Measurements from ENCODE around the gene NR2F1-AS1.
"Not testable (repeated sequence)": the region's sequence is repeated elsewhere in the genome, so short reads cannot be mapped to it uniquely, and the experiment has no call there.

NR2F1-AS1 gene

DNA sequence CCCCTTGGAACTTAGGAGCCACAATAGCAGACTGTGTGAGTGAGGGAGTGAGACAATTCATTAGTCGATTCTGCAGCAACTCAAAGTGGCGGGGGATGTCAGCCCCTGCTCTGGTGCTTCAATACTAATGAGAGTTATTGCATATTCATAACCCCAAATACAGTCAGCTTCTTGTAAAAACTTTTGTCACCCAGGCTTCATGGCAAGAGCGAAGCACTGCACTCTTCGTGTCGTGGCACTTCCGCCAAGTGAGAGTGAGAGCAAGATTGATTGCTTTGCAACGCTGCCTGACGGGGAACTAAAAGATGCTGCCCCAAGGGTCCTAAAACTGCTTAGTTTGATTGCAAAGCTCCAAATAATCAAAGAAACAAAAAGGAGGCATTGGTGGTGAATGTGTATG lies 150.9 kb downstream of the NR2F1-AS1 start:
- DNase-seq (ENCODE audit: low read depth in 2 of 2): no peak

DNA sequence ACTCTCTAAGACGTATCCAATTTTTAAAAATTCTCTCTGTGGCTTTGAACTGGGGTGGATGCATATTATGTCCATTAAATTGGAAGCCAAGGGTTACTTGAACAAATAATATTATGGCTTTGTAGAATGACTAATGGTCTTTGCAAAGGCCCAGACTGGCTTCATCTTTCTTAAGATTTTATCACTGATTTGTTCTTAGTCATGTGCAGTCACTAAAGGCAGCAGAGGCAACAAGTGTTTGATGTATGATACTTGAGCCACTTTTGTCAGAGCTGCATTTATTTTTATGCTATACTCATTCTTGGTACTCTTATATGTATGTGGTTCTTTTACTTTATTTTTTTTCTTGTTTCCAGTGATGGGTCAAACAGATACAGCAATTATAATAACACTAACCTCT lies 152.2 kb downstream of the NR2F1-AS1 start:
- DNase-seq (ENCODE audit: low read depth in 2 of 2): no peak

DNA sequence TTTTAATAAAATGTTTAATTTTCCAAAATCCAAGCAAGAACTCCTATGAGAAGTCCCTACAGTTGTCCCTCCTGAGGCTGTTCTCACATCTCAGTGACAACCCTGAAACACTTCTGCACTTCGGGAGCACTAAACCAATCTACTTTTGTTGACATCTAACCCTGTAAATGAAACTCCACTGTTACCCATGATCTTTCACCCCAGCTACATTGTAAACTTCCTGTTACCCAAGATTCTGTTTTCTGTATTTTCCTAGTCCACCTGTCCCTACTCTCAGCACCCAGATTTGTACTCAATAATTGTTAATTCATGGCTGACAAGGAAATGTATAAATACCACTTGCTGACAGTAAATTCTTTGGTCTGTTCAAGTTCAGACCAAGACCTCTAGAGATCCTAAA lies 153.7 kb downstream of the NR2F1-AS1 start:
- no peak for DNase-seq (ENCODE audit: low read depth in 2 of 2)

DNA sequence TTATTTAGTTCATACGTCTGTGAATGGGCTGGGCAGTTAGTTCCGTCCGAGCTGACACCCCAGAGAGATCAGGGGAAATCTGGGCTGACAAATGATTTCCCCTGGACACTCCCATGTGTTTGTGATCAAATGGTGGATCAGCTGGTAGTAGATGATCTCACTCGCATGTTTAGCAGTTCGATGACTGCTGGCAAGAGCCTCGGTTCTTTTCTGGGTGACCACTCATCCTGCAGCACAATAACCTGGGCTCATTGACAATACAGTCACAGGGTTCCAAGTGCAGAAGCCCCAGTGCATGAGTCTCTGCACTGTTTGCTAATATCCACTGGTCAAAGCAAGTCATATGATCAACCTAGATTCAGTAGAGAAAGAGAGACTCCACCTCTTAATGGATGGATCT lies 155.9 kb downstream of the NR2F1-AS1 start:
- DNase-seq (ENCODE audit: low read depth in 2 of 2): no peak

DNA sequence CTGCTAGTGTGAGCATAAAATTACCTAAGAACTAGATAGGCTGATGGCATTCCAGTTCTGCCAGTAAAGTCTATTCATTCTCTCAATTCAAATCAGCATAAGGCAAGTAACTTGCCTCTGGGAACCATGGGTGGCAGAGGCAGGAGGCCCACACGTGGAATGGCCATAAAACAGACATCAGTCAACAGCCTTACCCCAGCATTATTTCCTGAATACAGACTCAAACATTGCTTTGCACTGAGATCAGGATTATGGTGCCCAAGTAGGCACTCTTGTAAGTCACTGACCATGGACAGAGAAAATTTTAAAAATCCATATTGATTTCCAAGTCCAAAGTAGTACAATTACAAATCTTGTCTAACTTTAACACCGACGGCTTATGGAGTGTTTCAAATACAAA lies 157.7 kb downstream of the NR2F1-AS1 start:
- no peak for DNase-seq (ENCODE audit: low read depth in 2 of 2)

DNA sequence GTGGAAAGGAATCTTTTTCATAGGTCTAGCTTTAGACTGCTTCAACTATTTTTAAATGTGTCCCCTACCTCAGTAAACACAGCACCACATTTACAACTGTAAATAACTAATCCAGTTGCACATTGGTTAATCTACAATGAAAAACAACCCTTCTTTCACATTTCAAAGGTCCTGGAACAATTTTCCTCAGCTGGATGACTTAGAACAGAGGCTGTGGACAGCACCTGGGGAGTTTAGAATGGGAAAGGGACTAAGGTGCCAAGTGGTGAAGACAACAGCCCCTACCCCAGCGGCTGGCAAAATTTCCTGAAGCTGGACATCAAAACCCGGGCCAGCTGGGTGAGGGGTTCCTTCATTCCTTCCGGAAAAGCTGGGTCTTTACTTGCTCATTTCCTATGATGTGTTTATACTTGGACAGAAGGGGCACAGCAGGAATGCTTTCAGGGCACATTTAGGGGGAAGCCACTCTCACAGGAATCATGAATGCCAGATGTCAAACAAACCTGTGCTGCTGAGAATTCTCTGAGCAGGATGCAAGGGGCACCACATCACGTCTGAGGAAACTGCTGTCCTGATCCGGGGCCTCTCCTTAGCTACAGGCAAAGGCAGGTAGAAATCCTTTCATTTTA lies 158.3 kb downstream of the NR2F1-AS1 start:
- DNase-seq (ENCODE audit: low read depth in 2 of 2): no peak

DNA sequence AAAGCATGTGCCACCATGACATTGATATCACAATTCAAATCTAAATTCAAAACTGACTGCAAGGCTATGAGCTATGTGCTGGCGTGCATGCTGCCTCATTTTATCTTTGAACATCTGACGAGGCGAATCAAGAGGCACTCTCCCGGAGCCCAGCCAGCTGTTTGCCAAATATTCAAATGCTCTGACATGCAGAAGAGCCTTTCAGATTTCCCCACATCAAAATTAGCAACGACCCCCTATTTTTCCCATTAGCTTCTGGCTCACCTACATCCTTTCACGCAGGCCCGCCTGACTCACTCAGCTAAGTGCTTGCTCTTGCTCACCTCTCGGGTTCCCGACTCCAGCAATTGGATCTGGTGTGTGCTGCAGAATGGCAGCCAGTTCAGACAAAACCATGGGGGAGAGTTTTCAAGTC lies 159.0 kb downstream of the NR2F1-AS1 start:
- no peak for DNase-seq (ENCODE audit: low read depth in 2 of 2)

DNA sequence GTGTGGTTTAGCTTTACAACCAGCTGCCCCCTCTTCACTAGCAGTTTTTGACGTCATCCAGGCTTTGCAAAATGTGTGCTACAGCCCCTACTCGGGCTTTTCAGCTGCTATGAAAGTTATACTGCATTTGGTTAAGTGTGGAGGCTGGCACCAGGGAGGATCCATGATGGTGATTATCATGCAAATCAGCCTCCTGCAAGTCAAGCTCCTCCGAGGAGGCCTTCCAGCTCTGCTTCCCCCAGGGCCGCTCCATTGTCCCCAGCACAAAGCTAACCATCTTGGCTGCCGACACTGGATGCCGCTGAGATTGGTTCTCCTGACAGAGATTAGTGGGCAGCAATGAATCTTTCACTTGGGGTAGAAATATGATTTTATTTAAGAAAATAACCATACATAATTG lies 159.6 kb downstream of the NR2F1-AS1 start:
- DNase-seq (ENCODE audit: low read depth in 2 of 2): no peak

DNA sequence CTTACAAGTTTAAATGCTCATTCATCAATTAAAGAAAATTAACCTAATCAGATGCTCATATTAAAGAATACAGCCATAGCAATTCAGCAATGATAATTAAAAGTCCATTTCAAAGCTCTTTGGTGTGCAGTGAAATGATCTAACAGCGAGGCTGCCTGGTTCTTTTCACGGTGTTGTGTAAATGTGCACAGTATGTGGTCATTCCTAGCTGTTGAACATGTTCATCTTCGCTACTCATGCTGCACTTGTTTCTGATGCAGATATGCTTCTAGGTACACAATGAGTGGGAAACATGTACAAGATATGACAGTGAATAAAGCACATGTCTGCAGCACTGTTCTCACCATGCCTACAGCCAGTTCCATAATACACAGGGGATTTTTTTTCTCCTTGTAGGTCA lies 163.5 kb downstream of the NR2F1-AS1 start:
- DNase-seq (ENCODE audit: low read depth in 2 of 2): no peak

DNA sequence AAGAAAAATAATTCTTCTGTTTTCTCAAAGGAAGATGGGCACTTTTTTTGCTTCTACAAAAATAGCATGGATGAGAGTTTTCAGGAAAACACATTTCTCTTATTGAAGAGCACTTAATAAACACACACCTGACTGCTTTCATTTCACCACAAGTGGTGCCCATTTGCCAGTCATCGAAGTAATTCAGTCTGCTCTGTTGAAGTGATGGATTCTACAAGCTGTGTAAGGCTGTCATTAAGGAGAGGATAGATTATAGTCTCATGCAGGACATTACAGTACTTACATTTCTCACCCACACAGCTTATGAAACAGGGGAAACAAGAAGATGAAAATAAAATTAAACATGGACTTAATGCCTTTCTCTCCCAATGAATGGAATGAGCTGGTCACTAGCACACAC lies 165.2 kb downstream of the NR2F1-AS1 start:
- no peak for DNase-seq (ENCODE audit: low read depth in 2 of 2)

DNA sequence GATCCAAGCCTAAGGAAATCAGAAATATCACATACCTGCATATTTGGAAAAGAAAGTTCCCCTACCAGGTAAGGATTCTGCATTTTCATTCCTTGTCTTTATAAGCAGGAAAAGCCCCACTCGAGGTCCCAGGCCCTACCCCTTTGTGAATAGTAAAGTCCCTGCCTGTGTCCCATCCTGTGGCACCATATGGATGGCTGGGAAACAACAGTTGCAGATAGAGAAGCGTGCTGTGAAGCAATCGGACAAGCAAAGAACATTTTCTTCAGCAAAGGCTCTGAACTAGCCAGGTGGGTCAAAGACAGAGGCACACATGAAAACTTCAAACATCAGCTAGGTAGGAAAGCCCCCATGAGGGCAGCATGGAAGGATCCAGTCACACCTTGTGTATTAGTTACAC lies 169.3 kb downstream of the NR2F1-AS1 start:
- no peak for DNase-seq (ENCODE audit: low read depth in 2 of 2)

DNA sequence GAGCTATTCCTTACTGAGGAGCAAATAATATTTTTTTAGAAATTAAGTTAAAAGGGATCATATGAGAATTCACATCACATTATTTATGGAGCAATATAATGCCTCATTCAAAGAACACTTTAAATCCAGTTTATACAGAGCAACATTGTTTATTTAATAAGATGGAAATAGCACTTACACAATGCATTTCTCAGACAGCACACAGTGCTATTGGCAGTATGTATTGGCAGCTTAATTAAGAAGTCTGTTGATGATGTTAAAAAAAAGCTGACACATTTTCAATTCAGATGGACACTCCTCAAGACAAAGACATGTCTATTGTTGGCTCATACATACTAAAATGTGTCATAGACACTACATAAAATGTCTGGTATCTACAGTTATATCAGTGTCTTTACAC lies 171.3 kb downstream of the NR2F1-AS1 start:
- no peak for DNase-seq (ENCODE audit: low read depth in 2 of 2)

DNA sequence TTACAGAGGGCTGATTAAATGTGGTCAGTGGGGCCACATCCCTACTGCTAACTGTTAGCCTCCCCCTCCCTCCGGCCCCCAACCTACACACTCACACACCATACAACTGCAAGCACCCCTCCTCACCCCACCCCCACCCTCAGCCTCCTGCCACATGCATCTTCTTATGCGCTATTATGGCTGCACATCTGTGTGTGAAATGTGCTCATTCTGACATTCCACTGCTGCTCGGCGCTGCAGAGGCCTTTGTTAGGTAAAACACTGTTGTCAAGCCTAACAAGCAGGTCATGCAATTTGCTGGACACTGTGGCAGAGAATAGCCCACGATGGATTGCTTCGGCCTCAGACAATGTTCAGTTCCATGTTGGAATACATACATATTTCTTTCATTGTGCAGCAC lies 173.6 kb downstream of the NR2F1-AS1 start:
- no peak for DNase-seq (ENCODE audit: low read depth in 2 of 2)

DNA sequence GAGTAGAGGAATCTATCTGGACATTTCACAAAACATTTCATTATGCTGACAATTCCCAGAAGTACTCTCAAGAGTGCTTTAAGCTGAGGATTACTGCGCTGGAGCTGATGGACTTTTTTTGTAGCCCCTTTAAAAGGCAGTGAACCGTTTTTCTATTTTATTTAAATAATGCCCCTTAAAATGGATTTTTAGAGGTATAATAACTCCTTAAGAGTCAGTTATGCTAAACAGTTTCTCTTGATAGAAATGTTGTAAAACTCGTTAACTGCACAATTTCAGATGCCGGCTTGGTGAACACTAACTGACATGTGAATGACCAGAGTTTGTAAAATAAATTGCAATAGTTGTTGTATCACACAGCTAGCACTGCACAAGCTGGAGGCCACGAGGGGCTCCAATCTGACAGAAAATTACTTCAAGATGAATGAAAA lies 174.0 kb downstream of the NR2F1-AS1 start:
- DNase-seq (ENCODE audit: low read depth in 2 of 2): no peak

DNA sequence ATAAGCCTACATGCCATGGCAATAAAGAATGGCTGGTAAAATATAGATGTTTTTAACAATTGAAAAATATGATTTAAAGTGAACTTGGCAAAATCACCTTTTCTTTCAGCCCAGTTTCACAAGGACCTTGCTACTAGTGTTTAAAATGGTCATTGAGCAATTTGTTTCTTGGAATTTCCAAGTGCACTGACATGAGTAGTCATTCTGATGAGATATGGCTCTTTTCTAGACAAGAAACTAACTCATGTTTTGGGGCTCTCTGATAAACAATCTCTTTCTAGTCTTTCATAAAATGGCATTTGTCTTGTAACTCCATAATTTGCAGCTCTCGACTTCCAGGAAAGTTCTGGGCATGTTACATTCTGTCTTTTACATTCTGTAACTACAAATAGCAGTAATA lies 176.8 kb downstream of the NR2F1-AS1 start:
- no peak for DNase-seq (ENCODE audit: low read depth in 2 of 2)

DNA sequence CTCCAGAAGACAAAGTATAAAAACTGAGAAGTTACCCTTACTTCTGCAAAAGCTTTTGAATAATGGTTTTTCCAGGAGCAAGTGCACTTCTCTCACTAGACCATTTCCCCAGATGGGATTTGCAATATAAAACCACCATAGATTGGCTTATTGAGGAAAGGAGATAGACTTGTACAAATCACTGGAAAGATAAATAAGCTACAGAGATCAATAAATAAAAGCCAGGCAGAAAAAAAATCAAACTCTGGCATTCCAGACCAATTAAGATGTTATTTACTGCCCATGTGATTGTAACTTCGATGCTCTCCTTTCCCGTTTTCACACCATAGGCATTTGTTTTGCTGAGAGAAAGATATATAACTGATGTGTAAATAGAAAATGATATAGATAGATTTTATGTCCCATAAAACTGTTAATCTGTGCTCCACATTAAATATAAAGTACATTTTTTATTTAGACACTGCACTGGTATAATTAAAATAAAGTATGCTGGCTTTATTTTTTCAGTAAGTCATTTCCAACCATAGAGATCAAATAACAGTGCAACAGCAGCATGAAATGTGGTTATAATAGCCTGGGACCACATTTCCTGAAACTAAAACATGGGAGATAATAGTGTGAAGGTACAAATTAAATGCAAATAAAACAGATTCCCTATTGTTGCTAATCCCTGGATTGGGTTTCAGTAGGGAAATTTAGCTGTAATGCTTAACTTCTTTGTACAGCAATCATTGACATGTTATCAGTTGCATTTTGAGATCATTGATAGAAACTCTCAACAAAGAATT lies 177.7 kb downstream of the NR2F1-AS1 start:
- DNase-seq (ENCODE audit: low read depth in 2 of 2): no peak

DNA sequence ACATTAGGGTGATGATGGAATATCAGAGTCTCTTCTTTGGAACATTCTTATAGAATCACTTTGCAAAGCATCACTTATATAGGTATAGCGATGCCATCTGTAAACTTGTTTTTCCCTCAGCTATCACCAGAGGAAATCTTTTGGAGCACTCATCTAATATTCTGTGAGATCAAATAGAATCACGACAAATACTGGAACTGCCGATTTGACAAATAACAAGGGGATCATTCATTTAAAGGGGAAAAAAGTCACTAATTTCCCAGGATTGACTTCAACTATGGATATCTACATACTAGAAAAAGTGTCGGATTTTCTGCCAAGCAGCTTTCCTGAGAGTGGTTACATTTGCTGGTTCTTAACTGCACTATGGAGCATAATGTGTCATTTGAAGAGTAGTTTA lies 178.6 kb downstream of the NR2F1-AS1 start:
- no peak for DNase-seq (ENCODE audit: low read depth in 2 of 2)

DNA sequence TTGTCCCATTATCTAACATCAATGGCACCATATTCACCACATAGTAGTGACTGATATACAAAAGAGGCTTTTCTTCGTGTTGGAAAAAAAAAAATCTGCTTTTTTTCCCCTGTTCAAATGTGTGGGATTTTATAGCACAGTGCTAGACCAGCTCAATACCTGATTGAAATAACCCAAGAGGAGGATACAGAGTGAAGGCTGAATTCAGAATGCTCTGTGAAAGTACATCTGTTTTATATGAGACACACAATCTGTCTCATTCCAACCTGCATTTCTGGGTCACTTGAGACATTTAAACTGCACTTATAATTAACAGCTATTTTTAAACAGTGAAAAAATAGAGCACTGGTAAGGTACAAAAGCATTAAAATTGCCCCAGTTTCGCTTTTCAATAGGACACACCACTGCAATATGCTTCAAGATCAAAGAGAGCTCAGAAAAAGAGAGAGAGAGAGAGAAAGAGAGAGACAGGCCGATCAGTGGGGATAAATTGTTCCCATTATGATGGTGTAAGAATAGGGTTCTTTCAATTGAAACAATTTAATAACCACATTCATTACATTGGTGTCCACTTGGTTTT lies 179.3 kb downstream of the NR2F1-AS1 start:
- DNase-seq (ENCODE audit: low read depth in 2 of 2): no peak

DNA sequence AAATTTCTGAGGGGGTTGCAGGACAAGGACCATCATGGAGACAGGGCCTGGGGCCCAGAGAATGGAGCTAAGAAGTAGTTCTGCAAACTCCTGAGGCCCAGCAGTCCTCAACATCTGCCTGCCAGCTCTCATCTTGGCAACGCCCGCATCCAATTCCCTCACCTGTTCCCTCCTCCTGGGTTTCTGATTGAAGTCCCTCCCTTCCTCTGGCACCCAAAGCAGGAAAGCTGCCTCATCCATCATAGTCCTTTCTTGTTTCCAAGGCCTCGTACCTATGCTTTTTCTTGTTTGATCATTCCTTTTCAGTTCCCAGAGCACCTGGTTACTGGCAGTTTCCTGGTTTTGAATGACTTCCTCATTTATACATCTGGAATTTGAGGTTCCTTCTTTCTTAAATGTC lies 181.3 kb downstream of the NR2F1-AS1 start:
- no peak for DNase-seq (ENCODE audit: low read depth in 2 of 2)

DNA sequence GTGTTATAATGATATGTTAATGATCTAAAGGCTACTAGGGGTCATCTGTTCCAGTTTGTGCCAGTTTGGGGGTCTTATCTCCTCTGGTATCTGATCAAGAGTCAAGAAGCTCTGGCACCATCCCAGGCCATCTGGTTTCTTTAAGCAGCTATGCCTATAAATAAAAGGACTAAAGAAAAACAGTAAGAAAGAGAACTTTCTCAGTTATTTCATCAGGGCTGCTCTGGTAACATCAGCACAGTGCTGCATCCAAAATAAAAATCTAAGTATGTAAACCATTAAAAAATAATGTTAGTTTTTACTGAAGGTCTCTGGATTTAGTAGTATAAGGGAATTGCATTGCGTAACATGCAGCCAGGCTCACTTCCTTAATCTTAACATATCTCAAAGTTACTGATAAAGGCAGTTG lies 185.0 kb downstream of the NR2F1-AS1 start:
- DNase-seq (ENCODE audit: low read depth in 2 of 2): no peak

DNA sequence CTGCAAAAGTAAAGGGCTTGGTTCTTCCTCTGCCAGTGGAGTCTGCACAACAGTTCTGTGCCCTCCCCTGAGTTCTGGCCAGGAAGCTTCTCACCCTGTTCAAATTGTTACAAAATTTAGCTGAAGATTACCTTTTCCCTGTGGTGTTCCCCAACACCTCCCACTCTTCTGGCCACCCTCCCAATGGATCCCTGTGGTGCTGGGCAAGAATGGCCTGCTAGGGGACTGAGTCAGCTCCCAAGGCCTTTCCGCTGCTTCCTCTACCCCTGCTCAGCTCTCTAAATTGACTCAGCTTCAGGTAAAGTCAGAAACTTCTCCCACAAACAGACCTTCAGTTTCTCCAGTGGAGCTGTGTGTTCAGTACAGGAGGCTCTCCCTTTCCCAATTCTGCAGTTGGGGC lies 186.0 kb downstream of the NR2F1-AS1 start:
- no peak for DNase-seq (ENCODE audit: low read depth in 2 of 2)

DNA sequence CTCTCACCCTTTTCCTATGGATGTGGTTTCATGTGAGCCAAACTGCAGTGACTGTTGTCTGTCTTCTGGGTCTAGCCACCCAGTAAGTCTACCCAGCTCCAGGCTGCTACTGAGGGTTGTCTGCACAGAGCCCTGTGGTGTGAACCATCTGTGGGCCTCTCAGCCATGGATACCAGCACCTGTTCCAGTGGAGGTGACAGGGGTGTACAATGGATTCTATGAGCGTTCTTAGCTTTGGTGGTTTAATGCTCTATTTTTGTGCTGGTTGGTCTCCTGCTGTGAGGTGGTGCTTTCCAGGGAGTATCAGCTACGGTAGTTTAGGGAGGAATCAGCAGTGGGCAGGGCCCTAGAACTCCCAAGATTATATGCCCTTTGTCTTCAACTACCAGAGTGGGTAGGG lies 186.7 kb downstream of the NR2F1-AS1 start:
- no peak for DNase-seq (ENCODE audit: low read depth in 2 of 2)

DNA sequence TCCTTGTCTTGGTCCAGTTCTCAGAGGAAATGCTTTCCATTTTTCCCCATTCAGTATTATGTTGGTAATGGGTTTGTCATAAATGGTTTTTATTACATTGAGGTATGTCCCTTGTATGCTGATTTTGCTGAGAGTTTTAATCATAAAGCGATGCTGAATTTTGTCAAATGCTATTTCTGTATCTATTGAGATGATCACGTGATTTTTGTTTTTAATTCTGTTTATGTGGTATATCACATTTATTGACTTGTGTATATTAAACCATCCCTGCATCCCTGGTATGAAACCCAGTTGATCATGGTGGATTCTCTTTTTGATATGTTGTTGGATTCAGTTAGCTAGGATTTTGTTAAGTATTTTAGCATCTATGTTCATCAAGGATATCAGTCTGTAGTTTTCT lies 189.8 kb downstream of the NR2F1-AS1 start:
- DNase-seq (ENCODE audit: low read depth in 2 of 2): not testable (repeated sequence)
